Body of pancreas (tissue), 4 donors: ENCODE data around the gene RND2. TPM values are rescaled to one million over a fixed set of nuclear protein-coding genes. Genes with fewer than 3 reads are reported as not detected.

Source experiments
- ATAC-seq: fragments of 150-250 bp; one replicate; pipeline ENCODE4 v1.9.1; 2016
- DNase-seq, 4 donors: peaks; one replicate each; pipeline ENCODE4 v3.0.0-alpha.2; 2019
- H3K27ac ChIP-seq, 4 donors: fragments of 200-600 bp; sonication (generic); 1 replicate in 3 of 4; 2 replicates in 1 of 4; pipeline versions ENCODE4 v1.5.1 to v1.6.1; 2016 to 2019; ENCODE audit warnings: mild to moderate bottlenecking in 1 of 4, mixed read lengths in 1 of 4, moderate library complexity in 1 of 4
- H3K27me3 ChIP-seq, 2 donors: fragments of 200-600 bp; sonication (generic); one replicate each; pipeline ENCODE4 v1.6.0; 2016; ENCODE audit warnings: mild to moderate bottlenecking in 1 of 2
- H3K36me3 ChIP-seq, 2 donors: fragments of 200-600 bp; sonication (generic); replicated peaks in 1 of 2; 2 replicates each; pipeline ENCODE4 v1.5.1; 2016; ENCODE audit warnings: low read depth in 2 of 2; ENCODE audit not compliant: insufficient read depth in 1 of 2
- H3K4me1 ChIP-seq: fragments of 200-600 bp; sonication (generic); one replicate; pipeline ENCODE4 v1.6.0; 2016
- H3K4me3 ChIP-seq, 2 donors: fragments of 200-600 bp; sonication (generic); 1 replicate in 1 of 2; 2 replicates in 1 of 2; pipeline ENCODE4 v1.5.1; 2016 to 2019
- H3K9me3 ChIP-seq, 3 donors: fragments of 200-600 bp; sonication (generic); 1 replicate in 2 of 3; 2 replicates in 1 of 3; pipeline ENCODE4 v1.5.1; 2016
- POLR2A ChIP-seq, 3 donors: fragments of 450-650 bp; IDR thresholded peaks; one replicate each; pipeline ENCODE4 v1.6.1; 2016; ENCODE audit warnings: antibody characterized with exemption in 3 of 3, mild to moderate bottlenecking in 2 of 3
- WGBS, 2 donors: methylation state at CpG; one replicate each; pipeline ENCODE4 v1.1.5; 2017; 5-methylcytosine and 5-hydroxymethylcytosine counted together
- intact Hi-C: fragments of 100-400 bp; cut with DNase I; formaldehyde crosslinking; loops from one replicate; pipeline ENCODE4 v1.15.1; 2023
- total RNA-seq, 2 donors: library from RNA; depleted of rRNA; stranded (reverse); fragments of >200 nt; gene quantifications; one replicate each; pipeline ENCODE4 v1.1.0, GENCODE V29; 2016
- TF ChIP-seq, protein P1 (sequence below), 7 experiments: fragments of 450-650 bp in 4 of 7; fragments of 200-600 bp in 3 of 7; sonication (generic) in 3 of 7; IDR thresholded peaks; one replicate each; pipeline ENCODE4 v1.5.1; 2016 to 2019; ENCODE audit warnings: antibody characterized with exemption in 7 of 7

Gene RND2
- total RNA-seq, 2 donors from 2014 or later, result 0.33 to 0.52 TPM

DNA sequence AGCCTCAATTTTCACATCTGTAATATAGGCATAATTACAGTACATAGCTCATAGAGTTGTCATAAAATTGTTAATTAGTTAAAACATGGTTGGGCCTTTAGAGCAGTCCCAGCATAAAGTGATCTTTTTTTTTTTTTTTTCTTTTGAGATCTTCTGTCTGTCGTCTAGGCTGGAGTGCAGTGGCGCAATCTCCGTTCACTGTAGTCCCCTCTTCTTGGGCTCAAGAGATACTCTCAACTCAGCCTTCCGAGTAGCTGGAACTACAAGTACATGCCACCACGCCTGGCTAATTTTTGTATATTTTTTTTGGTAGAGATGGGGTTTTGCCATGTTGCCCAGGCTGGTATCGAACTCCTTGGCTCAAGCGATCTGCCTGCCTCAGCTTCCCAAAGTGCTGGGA lies 31.0 kb downstream of the RND2 start:
- H3K36me3 ChIP-seq, result no peaks in the 10 kb centered on the region
- intact Hi-C loops, result no loop called here
- 93 to 97% methylated on average over 7 of the region's 7 CpGs for WGBS, 2 donors
- no peak overlapping the region for H3K4me3 ChIP-seq
- no peaks in the 10 kb centered on the region for H3K4me1 ChIP-seq
- H3K27me3 ChIP-seq, result no peaks in the 10 kb centered on the region
- no peak overlapping the region for H3K27ac ChIP-seq
- TF ChIP-seq, protein P1, sequence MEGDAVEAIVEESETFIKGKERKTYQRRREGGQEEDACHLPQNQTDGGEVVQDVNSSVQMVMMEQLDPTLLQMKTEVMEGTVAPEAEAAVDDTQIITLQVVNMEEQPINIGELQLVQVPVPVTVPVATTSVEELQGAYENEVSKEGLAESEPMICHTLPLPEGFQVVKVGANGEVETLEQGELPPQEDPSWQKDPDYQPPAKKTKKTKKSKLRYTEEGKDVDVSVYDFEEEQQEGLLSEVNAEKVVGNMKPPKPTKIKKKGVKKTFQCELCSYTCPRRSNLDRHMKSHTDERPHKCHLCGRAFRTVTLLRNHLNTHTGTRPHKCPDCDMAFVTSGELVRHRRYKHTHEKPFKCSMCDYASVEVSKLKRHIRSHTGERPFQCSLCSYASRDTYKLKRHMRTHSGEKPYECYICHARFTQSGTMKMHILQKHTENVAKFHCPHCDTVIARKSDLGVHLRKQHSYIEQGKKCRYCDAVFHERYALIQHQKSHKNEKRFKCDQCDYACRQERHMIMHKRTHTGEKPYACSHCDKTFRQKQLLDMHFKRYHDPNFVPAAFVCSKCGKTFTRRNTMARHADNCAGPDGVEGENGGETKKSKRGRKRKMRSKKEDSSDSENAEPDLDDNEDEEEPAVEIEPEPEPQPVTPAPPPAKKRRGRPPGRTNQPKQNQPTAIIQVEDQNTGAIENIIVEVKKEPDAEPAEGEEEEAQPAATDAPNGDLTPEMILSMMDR (IDR thresholded peaks at IDR 0.05), result no peak
- no peak for TF ChIP-seq POLR2A (IDR thresholded peaks at IDR 0.05)
- ATAC-seq (no peak), DNase-seq (no peak)
- H3K9me3 ChIP-seq, result no peaks in the 10 kb centered on the region

DNA sequence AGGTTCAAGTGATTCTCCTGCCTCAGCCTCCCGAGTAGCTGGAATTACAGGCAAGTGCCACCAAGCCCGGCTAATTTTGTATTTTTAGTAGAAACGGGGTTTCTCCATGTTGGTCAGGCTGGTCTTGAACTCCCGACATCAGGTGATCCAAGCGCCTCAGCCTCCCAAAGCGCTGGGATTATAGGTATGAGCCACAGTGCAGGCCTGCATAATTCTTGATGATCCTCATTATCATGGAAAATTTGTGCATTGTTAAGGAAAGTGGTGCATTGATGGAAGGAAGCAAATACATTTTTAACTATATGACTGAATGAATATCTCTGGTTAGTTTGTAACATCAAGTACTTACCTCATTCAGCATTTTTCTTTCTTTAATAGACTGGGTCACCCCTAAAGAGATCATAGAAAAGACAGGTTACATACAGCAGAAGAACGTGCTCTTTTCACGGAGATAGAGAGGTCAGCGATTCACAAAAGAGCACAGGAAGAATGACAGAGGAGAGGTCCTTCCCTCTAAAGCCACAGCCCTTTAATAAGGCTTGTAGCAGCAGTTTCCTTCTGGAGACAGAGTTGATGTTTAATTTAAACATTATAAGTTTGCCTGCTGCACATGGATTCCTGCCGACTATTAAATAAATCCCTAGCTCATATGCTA lies 38.1 kb downstream of the RND2 start:
- ATAC-seq (no peak), DNase-seq (no peak)
- Histone ChIP-seq H3K4me3 (no peak overlapping the region), H3K27ac (no peak overlapping the region), H3K9me3 (no peaks in the 10 kb centered on the region), H3K36me3 (no peaks in the 10 kb centered on the region), H3K4me1 (no peaks in the 10 kb centered on the region), H3K27me3 (no peaks in the 10 kb centered on the region)
- intact Hi-C loops, result no loop called here
- TF ChIP-seq, protein P1 (IDR thresholded peaks at IDR 0.05), result no peak
- no peak for TF ChIP-seq POLR2A (IDR thresholded peaks at IDR 0.05)
- 88 to 90% methylated on average over 10 of the region's 10 CpGs for WGBS, 2 donors

DNA sequence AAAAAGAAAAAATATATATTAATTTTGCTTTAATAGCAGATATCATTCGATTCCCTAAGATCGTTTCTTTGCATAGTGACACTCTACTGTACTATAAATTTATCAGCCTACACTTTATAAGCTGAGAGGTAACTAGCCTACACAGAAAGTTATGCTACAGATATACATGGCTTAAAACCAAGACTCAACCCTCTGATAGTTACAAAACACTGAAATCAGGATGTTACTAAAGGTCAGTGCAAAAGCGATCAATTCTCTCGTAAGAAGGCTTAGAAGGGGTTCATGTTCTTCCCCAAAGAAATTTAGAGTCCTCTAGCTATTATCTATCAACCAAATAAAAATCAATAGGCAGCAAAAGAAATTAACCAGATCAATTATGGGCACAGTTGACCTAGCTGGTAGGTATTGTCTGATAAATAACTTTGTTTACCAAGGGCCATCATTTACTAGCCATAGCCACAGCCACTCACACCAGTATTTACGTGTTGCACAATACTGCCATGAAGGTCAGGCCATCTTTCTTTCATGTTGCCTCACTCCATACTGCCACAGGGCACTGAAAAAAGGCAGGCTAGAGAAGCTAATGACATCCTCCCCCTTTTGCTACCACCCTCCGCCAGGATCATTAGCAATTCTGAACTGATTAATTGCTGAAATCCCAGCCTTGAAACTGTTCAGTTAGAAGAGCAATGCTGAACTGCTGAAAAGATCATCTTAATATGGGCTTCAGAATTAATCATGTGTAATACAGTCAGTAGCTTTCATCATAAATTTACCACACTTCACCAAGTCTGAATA lies 43.7 kb downstream of the RND2 start:
- no peaks in the 10 kb centered on the region for H3K36me3 ChIP-seq
- WGBS, 2 donors, result 88 to 93% methylated on average over 6 of the region's 6 CpGs
- no peaks in the 10 kb centered on the region for H3K4me1 ChIP-seq
- H3K27ac ChIP-seq, result no peak overlapping the region
- H3K27me3 ChIP-seq, result no peaks in the 10 kb centered on the region
- intact Hi-C loops, result no loop called here
- no peaks in the 10 kb centered on the region for H3K9me3 ChIP-seq
- no peak overlapping the region for H3K4me3 ChIP-seq
- ATAC-seq, result no peak
- TF ChIP-seq POLR2A (IDR thresholded peaks at IDR 0.05), result no peak
- TF ChIP-seq, protein P1 (IDR thresholded peaks at IDR 0.05), result no peak
- DNase-seq, result no peak

DNA sequence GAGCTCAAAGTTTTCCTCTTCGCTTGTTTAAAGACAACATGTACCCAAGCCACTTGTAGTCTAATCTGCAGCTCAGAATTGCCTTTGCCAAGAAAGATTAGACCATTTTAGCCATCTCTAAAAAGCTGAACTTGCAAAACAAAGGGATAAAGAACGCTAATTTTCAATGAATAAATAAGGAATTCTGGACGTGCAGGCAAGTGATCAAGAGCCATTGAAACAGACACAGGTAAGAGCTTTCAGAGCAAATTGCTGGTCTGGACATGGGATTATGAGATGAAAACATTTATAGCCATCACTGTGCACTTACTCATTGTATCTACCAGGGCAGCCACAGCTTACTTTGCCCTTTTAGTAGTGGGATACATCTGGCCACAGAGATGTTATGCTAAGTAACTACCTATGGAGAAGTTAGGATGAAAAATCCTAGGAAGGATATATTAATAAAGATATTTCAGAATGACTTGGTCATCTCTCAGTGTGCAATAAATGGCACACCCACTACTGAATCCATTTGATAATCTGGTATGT lies 44.4 kb downstream of the RND2 start:
- no peak for TF ChIP-seq POLR2A (IDR thresholded peaks at IDR 0.05)
- TF ChIP-seq, protein P1 (IDR thresholded peaks at IDR 0.05), result no peak
- Histone ChIP-seq H3K36me3 (no peaks in the 10 kb centered on the region), H3K27me3 (no peaks in the 10 kb centered on the region), H3K27ac (no peak overlapping the region), H3K4me1 (no peaks in the 10 kb centered on the region), H3K9me3 (no peaks in the 10 kb centered on the region), H3K4me3 (no peak overlapping the region)
- DNase-seq, result no peak
- WGBS, 2 donors, result 71 to 79% methylated on average over 3 of the region's 3 CpGs
- no peak for ATAC-seq
- intact Hi-C loops, result no loop called here
